Activated T-helper 17 cell treated with anti-CD3 and anti-CD28 coated beads, Interleukin-2, amount 50 U/mL, for 72 hours (primary cell): ENCODE results near the gene ELP4. TPM values are rescaled to one million over a fixed set of nuclear protein-coding genes. Genes with fewer than 3 reads are reported as not detected.

Source experiments
- ATAC-seq: fragments of 150-1000 bp; cut with Tn5 transposase; replicated peaks from 2 replicates; pipeline ENCODE4 v1.10.0; 2021; ENCODE audit warnings: mild to moderate bottlenecking, moderate library complexity
- H3K27ac Mint-ChIP-seq: one replicate; pipeline ENCODE4 v1.8.0; 2022; ENCODE audit warnings: mixed read lengths
- H3K27me3 Mint-ChIP-seq: one replicate; pipeline ENCODE4 v1.8.0; 2022; ENCODE audit warnings: mixed read lengths
- H3K36me3 Mint-ChIP-seq: one replicate; pipeline ENCODE4 v1.8.0; 2022; ENCODE audit warnings: low read depth, mild to moderate bottlenecking, mixed read lengths
- H3K4me1 Mint-ChIP-seq: one replicate; pipeline ENCODE4 v1.8.0; 2022; ENCODE audit warnings: mixed read lengths
- H3K4me3 Mint-ChIP-seq: one replicate; pipeline ENCODE4 v1.8.0; 2022; ENCODE audit warnings: mild to moderate bottlenecking, mixed read lengths
- H3K9me3 Mint-ChIP-seq: one replicate; pipeline ENCODE4 v1.8.0; 2022; ENCODE audit warnings: mixed read lengths
- total RNA-seq, 2 donors: library from RNA; stranded (reverse); gene quantifications; one replicate each; pipeline ENCODE4 v1.2.3, GENCODE V29; 2022

Gene ELP4
- total RNA-seq, 2 donors from 2014 or later, result 15.9 to 19.0 TPM

GRCh38 chr11:31582697-31583096 is 73.1 kb downstream of the ELP4 start:
- peak overlapping the region; percentile 59 for H3K27ac Mint-ChIP-seq
- peaks cover 5% of the 10 kb centered on the region for H3K36me3 Mint-ChIP-seq
- H3K4me3 Mint-ChIP-seq, result no peak overlapping the region
- ATAC-seq, result no peak
- H3K4me1 Mint-ChIP-seq, result peaks cover 5% of the 10 kb centered on the region
- no peaks in the 10 kb centered on the region for H3K27me3 Mint-ChIP-seq
- H3K9me3 Mint-ChIP-seq, result no peaks in the 10 kb centered on the region

DNA sequence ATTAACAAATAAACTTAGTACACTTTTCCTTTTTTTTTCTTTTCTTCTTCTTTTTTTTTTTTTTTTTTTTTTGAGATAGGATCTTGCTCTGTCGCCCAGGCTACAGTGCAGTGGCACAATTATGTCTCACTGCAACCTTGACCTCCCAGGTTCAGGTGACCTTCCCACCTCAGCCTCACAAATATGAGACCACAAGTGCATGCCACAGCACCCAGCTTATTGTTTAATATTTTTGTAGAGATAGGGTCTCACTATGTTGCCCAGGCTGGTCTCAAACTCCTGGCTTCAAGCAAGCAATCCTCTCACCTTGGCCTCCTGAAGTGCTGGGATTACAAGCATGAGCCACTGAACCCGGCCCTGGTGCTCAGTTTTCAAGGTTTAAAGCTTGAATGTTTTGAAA is 88.9 kb downstream of the ELP4 start:
- H3K27ac Mint-ChIP-seq, result no peak overlapping the region
- no peaks in the 10 kb centered on the region for H3K9me3 Mint-ChIP-seq
- no peaks in the 10 kb centered on the region for H3K4me1 Mint-ChIP-seq
- H3K36me3 Mint-ChIP-seq, result peaks cover 36% of the 10 kb centered on the region
- H3K4me3 Mint-ChIP-seq, result no peak overlapping the region
- H3K27me3 Mint-ChIP-seq, result no peaks in the 10 kb centered on the region
- no peak for ATAC-seq

DNA sequence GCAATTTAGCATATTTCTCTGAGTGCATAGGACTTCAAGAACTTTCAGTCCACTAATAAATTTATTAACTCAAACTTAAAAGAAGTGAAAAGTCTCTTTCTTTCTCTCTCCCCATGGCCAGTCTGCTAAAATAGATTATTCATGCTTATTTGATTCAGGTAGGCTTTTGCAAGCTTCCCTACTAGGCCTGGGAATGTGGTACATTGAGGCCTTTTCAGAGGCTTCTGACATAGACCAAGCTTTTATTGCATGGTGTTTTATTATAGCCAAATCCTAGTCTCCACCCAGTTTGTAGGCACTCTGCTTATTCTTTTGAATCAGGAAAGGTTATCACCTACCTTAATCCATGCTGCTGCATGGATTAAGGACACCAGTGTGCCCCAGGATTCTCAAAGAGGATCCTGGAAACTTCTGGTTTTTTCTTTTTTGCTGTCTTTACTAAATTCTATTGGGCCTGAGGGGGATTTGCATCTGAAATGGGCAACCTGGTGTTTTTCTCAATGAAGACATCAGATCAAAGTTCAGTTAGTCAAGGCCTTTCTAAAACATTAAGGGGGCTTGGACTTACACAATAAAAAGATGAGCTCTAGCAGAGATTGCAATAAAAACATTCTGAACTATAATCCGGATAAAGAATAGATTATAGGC is 92.2 kb downstream of the ELP4 start:
- ATAC-seq, result no peak
- Mint-ChIP-seq H3K27me3 (no peaks in the 10 kb centered on the region), H3K4me1 (no peaks in the 10 kb centered on the region), H3K27ac (no peak overlapping the region), H3K36me3 (peaks cover 20% of the 10 kb centered on the region), H3K9me3 (no peaks in the 10 kb centered on the region), H3K4me3 (no peak overlapping the region)

DNA sequence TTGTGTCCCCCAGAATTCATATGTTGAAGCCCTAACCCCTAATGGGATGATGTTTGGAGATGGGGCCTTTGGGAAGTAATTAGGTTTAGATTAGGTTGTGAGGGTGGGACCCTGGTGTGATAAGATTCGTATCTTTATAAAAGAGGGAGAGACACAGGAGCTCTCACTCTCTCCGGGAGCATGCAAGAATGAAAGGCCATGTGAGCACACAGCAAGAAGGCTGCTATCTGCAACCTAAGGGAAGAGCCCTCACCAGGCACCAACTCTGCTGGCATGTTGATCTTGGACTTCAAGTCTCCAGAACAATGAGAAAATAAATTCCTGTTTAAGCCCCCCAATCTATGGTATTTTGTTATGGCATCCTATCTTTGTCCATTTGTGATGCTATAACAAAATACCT is 97.3 kb downstream of the ELP4 start:
- Mint-ChIP-seq H3K9me3 (no peaks in the 10 kb centered on the region), H3K27me3 (no peaks in the 10 kb centered on the region), H3K27ac (no peak overlapping the region), H3K36me3 (no peaks in the 10 kb centered on the region), H3K4me1 (no peaks in the 10 kb centered on the region), H3K4me3 (no peak overlapping the region)
- no peak for ATAC-seq

- no peak overlapping the region for H3K4me3 Mint-ChIP-seq
- no peak for ATAC-seq
- no peaks in the 10 kb centered on the region for H3K9me3 Mint-ChIP-seq
- no peak overlapping the region for H3K27ac Mint-ChIP-seq
- no peaks in the 10 kb centered on the region for H3K27me3 Mint-ChIP-seq
- no peaks in the 10 kb centered on the region for H3K4me1 Mint-ChIP-seq
- no peaks in the 10 kb centered on the region for H3K36me3 Mint-ChIP-seq
Observed at GRCh38 chr11:31607914-31608313, 98.3 kb downstream of the ELP4 start.

DNA sequence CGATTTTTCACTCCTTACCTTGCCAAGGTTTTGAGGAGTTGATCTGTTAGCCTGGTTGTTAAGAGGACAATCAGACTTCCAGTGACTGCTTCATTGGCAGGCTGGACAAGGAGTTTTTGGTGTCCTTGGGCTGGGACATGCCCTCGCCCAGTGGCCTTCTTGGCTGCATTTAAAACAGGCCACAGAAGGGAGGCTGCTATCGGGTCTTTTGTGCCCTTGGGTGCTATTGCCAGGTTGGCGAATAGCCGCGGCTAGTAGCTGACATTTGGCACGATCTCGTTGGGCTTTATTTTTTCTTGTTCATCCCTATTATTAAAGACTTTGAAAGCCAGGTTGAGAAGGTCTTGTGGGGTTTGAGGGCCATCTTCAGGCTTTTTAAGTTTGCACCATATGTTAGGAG is 99.4 kb downstream of the ELP4 start:
- Mint-ChIP-seq H3K9me3 (no peaks in the 10 kb centered on the region), H3K4me3 (no peak overlapping the region), H3K27ac (no peak overlapping the region), H3K36me3 (no peaks in the 10 kb centered on the region), H3K4me1 (no peaks in the 10 kb centered on the region), H3K27me3 (no peaks in the 10 kb centered on the region)
- ATAC-seq, result no peak

DNA sequence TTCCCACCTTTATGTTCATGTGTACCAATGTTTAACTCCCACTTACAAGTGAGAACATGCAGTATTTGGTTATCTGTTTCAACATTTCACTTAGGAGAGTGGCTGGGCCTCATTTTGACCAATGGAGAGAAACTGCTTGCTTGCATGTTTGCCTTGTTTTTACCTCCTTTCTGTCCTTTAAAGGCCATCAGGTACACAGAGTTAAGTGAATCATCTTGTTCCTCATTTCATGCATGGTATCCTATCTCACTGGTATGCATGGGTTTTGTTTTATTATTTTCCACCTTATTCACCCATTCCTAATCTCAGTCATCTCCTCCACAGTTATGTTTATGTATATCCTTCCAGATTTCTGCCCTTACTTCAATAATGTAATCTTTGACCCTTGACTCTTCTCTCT is 101.0 kb downstream of the ELP4 start:
- Mint-ChIP-seq H3K36me3 (no peaks in the 10 kb centered on the region), H3K27me3 (no peaks in the 10 kb centered on the region), H3K4me1 (no peaks in the 10 kb centered on the region), H3K9me3 (no peaks in the 10 kb centered on the region), H3K27ac (no peak overlapping the region), H3K4me3 (no peak overlapping the region)
- no peak for ATAC-seq

DNA sequence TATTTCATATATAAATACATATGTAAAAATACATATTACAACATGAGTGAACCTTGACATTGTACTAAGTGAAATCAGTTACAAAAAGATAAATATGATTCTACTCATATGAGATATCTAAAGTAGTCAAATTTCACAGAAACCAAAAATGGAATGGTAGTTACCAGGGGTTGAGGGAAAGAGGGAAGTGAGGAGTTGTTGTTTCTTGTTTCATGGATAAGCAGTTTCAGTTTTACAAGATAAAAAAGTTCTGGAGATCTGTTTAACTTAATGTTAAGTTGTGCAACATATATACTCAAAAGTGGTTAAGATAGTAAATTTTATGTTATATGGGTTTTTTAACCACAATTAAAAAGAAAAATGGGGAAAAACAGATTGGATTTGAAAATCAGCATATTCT is 107.7 kb downstream of the ELP4 start:
- no peaks in the 10 kb centered on the region for H3K9me3 Mint-ChIP-seq
- H3K27me3 Mint-ChIP-seq, result no peaks in the 10 kb centered on the region
- no peak overlapping the region for H3K4me3 Mint-ChIP-seq
- no peaks in the 10 kb centered on the region for H3K36me3 Mint-ChIP-seq
- H3K27ac Mint-ChIP-seq, result no peak overlapping the region
- H3K4me1 Mint-ChIP-seq, result peaks cover 6% of the 10 kb centered on the region
- ATAC-seq, result no peak

DNA sequence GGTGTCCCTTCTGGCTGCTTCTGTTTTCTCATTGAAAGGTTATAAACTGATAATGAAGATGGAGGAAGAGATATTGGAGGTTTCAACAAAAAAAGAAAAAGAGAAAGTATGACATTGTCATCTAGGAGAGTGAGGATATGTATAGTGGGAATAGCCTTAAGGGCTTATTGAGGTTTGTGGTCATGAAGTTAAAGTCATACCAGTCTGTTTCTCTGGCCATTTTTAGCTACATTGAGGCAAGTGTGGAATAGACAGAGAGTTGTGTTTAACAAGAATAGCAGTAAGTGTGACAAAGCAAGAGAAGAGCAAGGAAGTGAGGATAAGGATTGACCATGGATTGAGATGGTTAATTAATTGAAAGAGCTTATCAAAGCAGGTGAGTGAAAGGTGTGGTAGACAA is 110.4 kb downstream of the ELP4 start:
- no peak overlapping the region for H3K27ac Mint-ChIP-seq
- H3K4me1 Mint-ChIP-seq, result peaks cover 6% of the 10 kb centered on the region
- no peaks in the 10 kb centered on the region for H3K9me3 Mint-ChIP-seq
- no peaks in the 10 kb centered on the region for H3K36me3 Mint-ChIP-seq
- no peak overlapping the region for H3K4me3 Mint-ChIP-seq
- H3K27me3 Mint-ChIP-seq, result no peaks in the 10 kb centered on the region
- peak; percentile 47 for ATAC-seq

- H3K9me3 Mint-ChIP-seq, result no peaks in the 10 kb centered on the region
- ATAC-seq, result peak; percentile 66
- H3K27me3 Mint-ChIP-seq, result no peaks in the 10 kb centered on the region
- peaks cover 6% of the 10 kb centered on the region for H3K4me1 Mint-ChIP-seq
- no peaks in the 10 kb centered on the region for H3K36me3 Mint-ChIP-seq
- no peak overlapping the region for H3K27ac Mint-ChIP-seq
- no peak overlapping the region for H3K4me3 Mint-ChIP-seq
Observed at GRCh38 chr11:31620434-31620833, 110.9 kb downstream of the ELP4 start.

DNA sequence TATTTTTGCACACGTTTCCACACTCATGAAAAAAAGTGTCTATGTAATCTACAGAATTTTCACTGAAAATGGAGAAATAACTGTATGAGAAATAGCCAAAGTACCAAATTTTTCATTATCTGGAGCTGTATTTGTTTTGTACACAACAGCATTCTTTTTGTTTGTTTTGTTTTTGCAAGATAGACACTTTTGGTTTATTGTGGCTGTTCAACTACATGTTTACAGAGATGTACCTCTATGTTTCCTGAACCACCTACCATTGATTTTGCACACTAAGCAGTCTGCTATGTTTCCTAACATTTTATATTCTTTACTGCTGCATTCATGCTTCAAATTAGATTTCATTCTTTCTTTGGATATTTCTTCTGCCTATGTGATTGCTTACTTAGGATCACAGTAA is 116.3 kb downstream of the ELP4 start:
- no peak overlapping the region for H3K27ac Mint-ChIP-seq

GRCh38 chr11:31628111-31628510 is 118.5 kb downstream of the ELP4 start:
- H3K27ac Mint-ChIP-seq, result no peak overlapping the region
- no peaks in the 10 kb centered on the region for H3K27me3 Mint-ChIP-seq
- no peaks in the 10 kb centered on the region for H3K9me3 Mint-ChIP-seq
- H3K4me3 Mint-ChIP-seq, result no peak overlapping the region
- no peaks in the 10 kb centered on the region for H3K4me1 Mint-ChIP-seq
- ATAC-seq, result no peak
- peaks cover 17% of the 10 kb centered on the region for H3K36me3 Mint-ChIP-seq

More for the DNA sequence above, 116.3 kb downstream of the ELP4 start:
- no peak for ATAC-seq
- no peaks in the 10 kb centered on the region for H3K27me3 Mint-ChIP-seq
- H3K4me3 Mint-ChIP-seq, result no peak overlapping the region
- H3K4me1 Mint-ChIP-seq, result no peaks in the 10 kb centered on the region
- H3K36me3 Mint-ChIP-seq, result peaks cover 2% of the 10 kb centered on the region
- H3K9me3 Mint-ChIP-seq, result no peaks in the 10 kb centered on the region

DNA sequence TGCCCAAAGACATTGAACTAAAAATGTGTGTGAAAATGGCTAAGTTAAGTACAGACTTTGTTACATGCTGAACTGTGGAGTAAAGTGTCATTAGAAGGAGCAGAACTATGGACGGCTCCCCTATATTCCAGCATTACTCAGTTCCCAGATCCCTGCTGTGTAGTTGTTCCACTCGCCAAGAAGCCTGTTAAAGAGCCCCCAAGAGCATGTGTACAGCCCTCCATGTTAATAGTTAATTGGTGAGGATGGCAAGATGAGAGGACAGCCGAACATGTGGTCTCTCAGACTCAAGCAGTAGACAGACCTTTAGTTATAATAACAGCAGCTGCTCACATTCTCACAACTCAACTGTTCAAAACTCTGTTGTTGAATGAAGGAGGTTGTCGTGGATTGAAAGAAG is 127.4 kb downstream of the ELP4 start:
- Mint-ChIP-seq H3K27ac (no peak overlapping the region), H3K27me3 (no peaks in the 10 kb centered on the region), H3K4me3 (no peak overlapping the region), H3K4me1 (no peaks in the 10 kb centered on the region), H3K36me3 (peaks cover 7% of the 10 kb centered on the region), H3K9me3 (no peaks in the 10 kb centered on the region)
- no peak for ATAC-seq

DNA sequence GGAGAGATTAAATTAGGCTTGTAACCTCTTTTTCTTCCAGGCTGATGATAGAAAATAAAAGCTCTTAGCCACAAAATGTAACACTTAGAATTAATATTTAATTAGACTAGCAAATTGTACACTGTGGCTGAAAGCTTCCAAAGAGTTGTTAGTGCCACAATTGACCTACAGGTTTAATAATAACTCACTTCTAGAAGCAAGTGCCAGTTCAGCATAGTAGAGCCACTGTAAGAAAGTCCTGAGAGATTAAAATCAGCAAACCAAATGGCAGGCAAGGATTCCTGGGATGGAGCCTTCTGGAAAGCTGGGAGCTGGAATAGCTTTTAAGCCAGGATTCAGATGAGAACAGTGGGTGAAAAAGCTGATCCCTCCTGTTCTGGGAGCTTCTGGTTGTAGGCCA is 131.0 kb downstream of the ELP4 start:
- H3K36me3 Mint-ChIP-seq, result no peaks in the 10 kb centered on the region
- ATAC-seq, result no peak
- no peak overlapping the region for H3K27ac Mint-ChIP-seq
- no peak overlapping the region for H3K4me3 Mint-ChIP-seq
- no peaks in the 10 kb centered on the region for H3K4me1 Mint-ChIP-seq
- no peaks in the 10 kb centered on the region for H3K27me3 Mint-ChIP-seq
- H3K9me3 Mint-ChIP-seq, result no peaks in the 10 kb centered on the region

GRCh38 chr11:31641477-31642062 is 132.0 kb downstream of the ELP4 start:
- ATAC-seq, result no peak
- no peak overlapping the region for H3K27ac Mint-ChIP-seq
- H3K36me3 Mint-ChIP-seq, result no peaks in the 10 kb centered on the region
- no peaks in the 10 kb centered on the region for H3K4me1 Mint-ChIP-seq
- H3K9me3 Mint-ChIP-seq, result no peaks in the 10 kb centered on the region
- no peaks in the 10 kb centered on the region for H3K27me3 Mint-ChIP-seq
- no peak overlapping the region for H3K4me3 Mint-ChIP-seq

GRCh38 chr11:31643857-31644256 is 134.3 kb downstream of the ELP4 start:
- no peaks in the 10 kb centered on the region for H3K27me3 Mint-ChIP-seq
- H3K9me3 Mint-ChIP-seq, result no peaks in the 10 kb centered on the region
- no peak overlapping the region for H3K4me3 Mint-ChIP-seq
- ATAC-seq, result no peak
- no peaks in the 10 kb centered on the region for H3K4me1 Mint-ChIP-seq
- no peaks in the 10 kb centered on the region for H3K36me3 Mint-ChIP-seq
- no peak overlapping the region for H3K27ac Mint-ChIP-seq
